HepG2 (cell line): Measurements from ENCODE around the gene SOAT2. TPM values are rescaled to one million over a fixed set of nuclear protein-coding genes. Genes with fewer than 3 reads are reported as not detected.

ENCODE experiments used
- GMEB1 ChIP-seq: sonication (generic); formaldehyde crosslinking; IDR thresholded peaks from 2 replicates; pipeline ENCODE4 v1.5.1; 2020; ENCODE audit warnings: missing genetic modification reagents, mild to moderate bottlenecking, borderline replicate concordance
- NFYC ChIP-seq: IDR thresholded peaks from 2 replicates; pipeline ENCODE4 v1.6.1; 2016; ENCODE audit warnings: missing genetic modification reagents, missing compliant biosample characterization
- PHF8 ChIP-seq: sonication (generic); formaldehyde crosslinking; IDR thresholded peaks from 2 replicates; pipeline ENCODE4 v1.5.0; 2020; ENCODE audit warnings: missing genetic modification reagents
- POLR2AphosphoS5 ChIP-seq: IDR thresholded peaks from 2 replicates; pipeline ENCODE4 v1.6.1; 2012; ENCODE audit warnings: low read depth, low read length
- PRDM15 ChIP-seq: sonication (generic); formaldehyde crosslinking; IDR thresholded peaks from 2 replicates; pipeline ENCODE4 v1.4.0; 2020; ENCODE audit warnings: missing genetic modification reagents
- SALL2 ChIP-seq: sonication (generic); formaldehyde crosslinking; IDR thresholded peaks from 2 replicates; pipeline ENCODE4 v1.8.1; 2023; ENCODE audit warnings: mild to moderate bottlenecking, missing genetic modification reagents, inconsistent platforms
- SAP130 ChIP-seq: IDR thresholded peaks from 2 replicates; pipeline ENCODE4 v1.6.1; 2016; ENCODE audit warnings: low read depth
- SP2 ChIP-seq: sonication (generic); formaldehyde crosslinking; IDR thresholded peaks from 2 replicates; pipeline ENCODE4 v1.5.1; 2020; ENCODE audit warnings: mild to moderate bottlenecking, missing genetic modification reagents
- THAP9 ChIP-seq: sonication (generic); formaldehyde crosslinking; IDR thresholded peaks from 2 replicates; pipeline ENCODE4; 2020; ENCODE audit warnings: missing genetic modification reagents, mild to moderate bottlenecking, borderline replicate concordance
- ZNF142 ChIP-seq: sonication (generic); formaldehyde crosslinking; IDR thresholded peaks from 2 replicates; pipeline ENCODE4 v1.4.0; 2020; ENCODE audit warnings: missing genetic modification reagents
- ZNF850 ChIP-seq: sonication (generic); formaldehyde crosslinking; conservative IDR thresholded peaks from 2 replicates; pipeline ENCODE4 v1.9.0; 2021; ENCODE audit warnings: mild to moderate bottlenecking, missing genetic modification reagents
- ZSCAN12 ChIP-seq: sonication (generic); formaldehyde crosslinking; IDR thresholded peaks from 2 replicates; pipeline ENCODE4 v1.9.0; 2021; ENCODE audit warnings: mild to moderate bottlenecking, missing genetic modification reagents
- polyA plus RNA-seq, 8 experiments: library from polyadenylated mRNA; depleted of rRNA in 3 of 8; stranded (reverse) in 7 of 8; unstranded in 1 of 8; fragments of >200 nt; fragmentation: Illumina TruSeq in 4 of 8; extraction: Trizol in 4 of 8; gene quantifications; 2 replicates each; pipeline versions ENCODE4 v1.2.1 to v1.2.3, GENCODE V29; 2011 to 2016; ENCODE audit warnings: low read depth in 4 of 8, missing spikeins in 1 of 8, mixed read lengths in 1 of 8; ENCODE audit not compliant: insufficient read depth in 1 of 8
- total RNA-seq, 5 experiments: library from RNA; depleted of rRNA; stranded (reverse); fragments of >200 nt; fragmentation: Illumina TruSeq; extraction: Trizol; gene quantifications; 2 replicates each; pipeline ENCODE4 v1.2.3, GENCODE V29; 2016; ENCODE audit warnings: low read depth in 1 of 5

Gene SOAT2
- total and polyA plus RNA-seq, 2 of the 13 experiments (the other 11 are each of a cell fraction or from before 2014, with no cell fraction given): 14.9 to 108 TPM

GRCh38 chr12:53054112-53054878, 49.0 kb upstream of the SOAT2 start (continued):
- TF ChIP-seq ZNF142 (CRISPR knock-in tag) (no peak), GMEB1 (0 out of 2 replicates have a peak, but pooled peaks have one; percentile 17), ZNF850 (CRISPR knock-in tag) (no peak), SAP130 (CRISPR knock-in tag) (peak; percentile 77), ZSCAN12 (CRISPR knock-in tag) (no peak), SALL2 (CRISPR knock-in tag) (peak; percentile 71; the same call in 1 of the 2 replicates), PRDM15 (CRISPR knock-in tag) (no peak), NFYC (CRISPR knock-in tag) (0 out of 2 replicates have a peak, but pooled peaks have one; percentile 19), SP2 (CRISPR knock-in tag) (0 out of 2 replicates have a peak, but pooled peaks have one; percentile 30), THAP9 (CRISPR knock-in tag) (peak; percentile 31; the same call in 1 of the 2 replicates), POLR2AphosphoS5 (peak; percentile 56), PHF8 (CRISPR knock-in tag) (peak; percentile 40; the same call in 1 of the 2 replicates)
